ENCODE data around the gene PSMD14.
"Not testable (repeated sequence)": the region's sequence is repeated elsewhere in the genome, so short reads cannot be mapped to it uniquely, and the experiment has no call there.

PSMD14 gene

GRCh38 chr2:161308178-161308955, at the start of gene PSMD14:
Gene PSMD14 (plus strand): TSS chr2:161308425. CDS start chr2:161318826, 10,401 bp downstream.
- H3K79me2 ChIP-seq: no peaks in the 10 kb centered on the region
- H3K9me3 ChIP-seq (ENCODE audit: control insufficient read depth, low read length): no peaks in the 10 kb centered on the region
- H3K9ac ChIP-seq: peak within 1 kb of the TSS; percentile 38
- no peaks in the 10 kb centered on the region for H3K36me3 ChIP-seq (ENCODE audit: control insufficient read depth, insufficient read depth, low read length)
- H3K4me1 ChIP-seq: peaks cover 5% of the 10 kb centered on the region
- peak within 1 kb of the TSS; percentile 84 for H3K4me3 ChIP-seq (ENCODE audit: low read depth, low read length)
- peak within 1 kb of the TSS; percentile 80 for H2AFZ ChIP-seq
- peak within 1 kb of the TSS; percentile 55 for H3K27ac ChIP-seq
- no peak for TF ChIP-seq CTCF (IDR thresholded peaks at IDR 0.05)
- no peaks in the 10 kb centered on the region for H3K27me3 ChIP-seq (ENCODE audit: control insufficient read depth, insufficient read depth, low read length)
- peak within 1 kb of the TSS; percentile 85 for H3K4me2 ChIP-seq (ENCODE audit: low read length)

DNA sequence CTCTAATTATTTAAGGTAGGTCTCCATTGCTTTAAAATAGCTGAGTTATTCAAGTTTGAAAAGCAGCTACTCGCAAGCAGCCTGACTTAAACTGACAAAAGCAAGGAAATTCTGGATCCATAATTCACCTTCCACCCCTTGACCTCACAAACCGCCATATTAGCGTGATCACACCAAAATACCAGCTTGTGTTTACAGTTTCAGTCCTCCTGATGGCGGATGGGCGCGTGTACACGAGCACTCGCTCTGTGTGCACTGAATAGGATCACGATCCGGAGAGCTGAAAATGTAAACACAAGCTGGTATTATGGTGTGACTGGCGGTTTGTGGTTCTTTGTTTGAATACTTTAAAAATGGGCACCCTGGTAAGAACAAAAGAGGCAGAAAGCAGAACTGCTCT, 42.4 kb upstream of the PSMD14 start:
- no peak for TF ChIP-seq CTCF (IDR thresholded peaks at IDR 0.05)

GRCh38 chr2:161269111-161269510, 39.1 kb upstream of the PSMD14 start:
- Histone ChIP-seq H3K79me2 (no peaks in the 10 kb centered on the region), H3K4me1 (no peaks in the 10 kb centered on the region), H3K27me3 (ENCODE audit: control insufficient read depth, insufficient read depth, low read length) (no peaks in the 10 kb centered on the region), H3K36me3 (ENCODE audit: control insufficient read depth, insufficient read depth, low read length) (no peaks in the 10 kb centered on the region), H3K9me3 (ENCODE audit: control insufficient read depth, low read length) (no peaks in the 10 kb centered on the region), H2AFZ (no peak overlapping the region), H3K4me2 (ENCODE audit: low read length) (no peak overlapping the region), H3K9ac (no peak overlapping the region), H3K27ac (no peak overlapping the region), H3K4me3 (ENCODE audit: low read depth, low read length) (no peak overlapping the region)
- no peak for TF ChIP-seq CTCF (IDR thresholded peaks at IDR 0.05)

More for the DNA sequence above, 42.4 kb upstream of the PSMD14 start:
- H3K9ac ChIP-seq: no peak overlapping the region
- no peak overlapping the region for H2AFZ ChIP-seq
- no peaks in the 10 kb centered on the region for H3K9me3 ChIP-seq (ENCODE audit: control insufficient read depth, low read length)
- peaks cover 6% of the 10 kb centered on the region for H3K4me1 ChIP-seq
- H3K4me2 ChIP-seq (ENCODE audit: low read length): no peak overlapping the region
- H3K4me3 ChIP-seq (ENCODE audit: low read depth, low read length): no peak overlapping the region
- H3K27me3 ChIP-seq (ENCODE audit: control insufficient read depth, insufficient read depth, low read length): no peaks in the 10 kb centered on the region
- no peaks in the 10 kb centered on the region for H3K36me3 ChIP-seq (ENCODE audit: control insufficient read depth, insufficient read depth, low read length)
- H3K27ac ChIP-seq: no peak overlapping the region
- no peaks in the 10 kb centered on the region for H3K79me2 ChIP-seq

- no peaks in the 10 kb centered on the region for H3K79me2 ChIP-seq
- no peak overlapping the region for H3K9ac ChIP-seq
- H3K36me3 ChIP-seq (ENCODE audit: control insufficient read depth, insufficient read depth, low read length): no peaks in the 10 kb centered on the region
- H3K27me3 ChIP-seq (ENCODE audit: control insufficient read depth, insufficient read depth, low read length): no peaks in the 10 kb centered on the region
- H2AFZ ChIP-seq: peak overlapping the region; percentile 28
- no peaks in the 10 kb centered on the region for H3K9me3 ChIP-seq (ENCODE audit: control insufficient read depth, low read length)
- no peak overlapping the region for H3K4me2 ChIP-seq (ENCODE audit: low read length)
- H3K4me3 ChIP-seq (ENCODE audit: low read depth, low read length): no peak overlapping the region
- H3K27ac ChIP-seq: no peak overlapping the region
- H3K4me1 ChIP-seq: no peaks in the 10 kb centered on the region
- TF ChIP-seq CTCF (IDR thresholded peaks at IDR 0.05): peak; percentile 80
These were observed 35.0 kb upstream of the PSMD14 start for GRCh38 chr2:161273038-161273760.

- H3K4me1 ChIP-seq: not testable (repeated sequence)
These were observed 29.5 kb upstream of the PSMD14 start for GRCh38 chr2:161278564-161279229.

GRCh38 chr2:161279230-161279815, 28.9 kb upstream of the PSMD14 start:
- H2AFZ ChIP-seq; H3K9ac ChIP-seq; H3K79me2 ChIP-seq; H3K4me1 ChIP-seq; H3K4me2 ChIP-seq (ENCODE audit: low read length); H3K4me3 ChIP-seq (ENCODE audit: low read depth, low read length); H3K27me3 ChIP-seq (ENCODE audit: control insufficient read depth, insufficient read depth, low read length); H3K27ac ChIP-seq; H3K36me3 ChIP-seq (ENCODE audit: control insufficient read depth, insufficient read depth, low read length); H3K9me3 ChIP-seq (ENCODE audit: control insufficient read depth, low read length): not testable (repeated sequence)

More at GRCh38 chr2:161278564-161279229, 29.5 kb upstream of the PSMD14 start:
- H3K9me3 ChIP-seq (ENCODE audit: control insufficient read depth, low read length); H3K4me2 ChIP-seq (ENCODE audit: low read length); H3K79me2 ChIP-seq; H2AFZ ChIP-seq; H3K36me3 ChIP-seq (ENCODE audit: control insufficient read depth, insufficient read depth, low read length); H3K27ac ChIP-seq; H3K4me3 ChIP-seq (ENCODE audit: low read depth, low read length); H3K9ac ChIP-seq; H3K27me3 ChIP-seq (ENCODE audit: control insufficient read depth, insufficient read depth, low read length): not testable (repeated sequence)

DNA sequence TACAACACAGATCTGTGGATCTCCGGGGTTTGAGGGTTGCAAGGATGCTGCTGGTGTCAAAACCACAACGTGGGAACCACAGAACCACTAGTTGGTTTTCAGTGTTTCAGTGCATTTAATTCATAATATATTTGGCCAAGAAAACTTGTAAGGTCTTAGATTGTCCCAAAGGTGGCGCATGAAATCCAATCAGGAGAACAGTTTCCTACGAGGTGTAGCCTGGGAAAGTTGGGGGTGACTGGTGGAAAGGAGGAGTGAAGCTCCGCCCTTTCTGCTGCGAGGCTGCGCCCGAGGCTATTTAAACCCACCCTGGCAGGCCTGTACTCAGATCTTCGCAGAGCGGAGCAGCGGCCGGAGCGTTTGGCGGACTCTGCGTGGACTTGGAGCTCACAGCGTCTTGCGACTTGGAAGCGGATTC, 27.3 kb upstream of the PSMD14 start:
- not testable (repeated sequence) for H3K4me3 ChIP-seq (ENCODE audit: low read depth, low read length); H3K27me3 ChIP-seq (ENCODE audit: control insufficient read depth, insufficient read depth, low read length); H3K36me3 ChIP-seq (ENCODE audit: control insufficient read depth, insufficient read depth, low read length); H2AFZ ChIP-seq; H3K4me1 ChIP-seq; H3K9me3 ChIP-seq (ENCODE audit: control insufficient read depth, low read length); H3K9ac ChIP-seq; H3K27ac ChIP-seq; H3K79me2 ChIP-seq; H3K4me2 ChIP-seq (ENCODE audit: low read length)

All from parathyroid adenoma (tissue), 2 donors.